K562 (cell line): ENCODE measurements around the gene RAI1. TPM values are rescaled to one million over a fixed set of nuclear protein-coding genes. Genes with fewer than 3 reads are reported as not detected.

ENCODE experiments used
- BACH1 ChIP-seq: fragments of 200-800 bp; sonication (Bioruptor generic); IDR thresholded peaks from 2 replicates; pipeline ENCODE4 v1.6.1; 2016; ENCODE audit warnings: missing genetic modification characterization, missing compliant biosample characterization
- FOSL1 ChIP-seq: fragments of 200-800 bp; sonication (Bioruptor generic); conservative IDR thresholded peaks from 2 replicates; pipeline ENCODE4 v1.6.1; 2016; ENCODE audit warnings: missing genetic modification characterization, missing compliant biosample characterization
- JUND ChIP-seq, 2 experiments: IDR thresholded peaks; 2 replicates in 1 of 2; 3 replicates in 1 of 2; pipeline ENCODE4 v1.6.1; 2011; ENCODE audit warnings: borderline replicate concordance in 2 of 2, low read depth in 2 of 2, low read length in 2 of 2, improper control_type of control experiment in 1 of 2, missing biosample characterization in 1 of 2, missing genetic modification characterization in 1 of 2, missing genetic modification reagents in 1 of 2
- KDM1A ChIP-seq, 2 experiments: fragments of 450-650 bp; IDR thresholded peaks; 2 replicates each; pipeline ENCODE4 v1.6.1; 2016; ENCODE audit warnings: mild to moderate bottlenecking in 2 of 2
- POLR2G ChIP-seq: fragments of 200-400 bp; formaldehyde crosslinking; IDR thresholded peaks from 2 replicates; pipeline ENCODE4 v1.6.1; 2017; ENCODE audit warnings: low read depth, mild to moderate bottlenecking, antibody characterized with exemption, low read length, moderate library complexity
- TCF3 ChIP-seq: sonication (generic); formaldehyde crosslinking; IDR thresholded peaks from 2 replicates; pipeline ENCODE4 v1.4.0; 2020; ENCODE audit warnings: mild to moderate bottlenecking, missing genetic modification reagents
- TSC22D4 ChIP-seq: fragments of 450-650 bp; IDR thresholded peaks from 2 replicates; pipeline ENCODE4 v1.6.1; 2016; ENCODE audit warnings: missing genetic modification characterization, missing biosample characterization, control low read depth
- ZKSCAN8 ChIP-seq: fragments of 200-800 bp; sonication (Bioruptor generic); IDR thresholded peaks from 2 replicates; pipeline ENCODE4 v1.6.1; 2016; ENCODE audit warnings: missing genetic modification characterization, missing compliant biosample characterization
- ZNF551 ChIP-seq: fragments of 250-450 bp; sonication (Bioruptor Pico); IDR thresholded peaks from 2 replicates; pipeline ENCODE4 v1.5.0; 2021; ENCODE audit warnings: mild to moderate bottlenecking, moderate library complexity
- polyA plus RNA-seq, 8 experiments: library from polyadenylated mRNA; depleted of rRNA in 4 of 8; stranded (reverse) in 5 of 8; unstranded in 3 of 8; fragments of >200 nt; fragmentation: Nextera tagmentation in 2 of 8; fragmentation: Illumina TruSeq in 1 of 8; extraction: Ambion mirVana in 2 of 8; extraction: Trizol in 1 of 8; gene quantifications; 2 replicates each; pipeline versions ENCODE4 v1.2.1 to v1.2.3, GENCODE V29; 2011 to 2014; ENCODE audit warnings: inconsistent platforms in 1 of 8, missing spikeins in 1 of 8
- total RNA-seq, 7 experiments: library from RNA; depleted of rRNA in 6 of 7; stranded (reverse); fragments of >200 nt in 6 of 7; fragmentation: Illumina TruSeq in 2 of 7; extraction: Trizol in 2 of 7; gene quantifications; 2 replicates each; pipeline versions ENCODE4 v1.2.1 to v1.2.3, GENCODE V29; 2011 to 2021; ENCODE audit warnings: low replicate concordance in 1 of 7
- TF ChIP-seq, protein P1 (sequence below), 2 experiments: fragments of 150-350 bp in 1 of 2; IDR thresholded peaks; 2 replicates each; pipeline ENCODE4 v1.6.1; 2012 to 2016; ENCODE audit warnings: low read depth in 2 of 2, low read length in 2 of 2, mild to moderate bottlenecking in 1 of 2, moderate library complexity in 1 of 2

RAI1 gene
- total and polyA plus RNA-seq, 9 of the 15 experiments (the other 6 are each of a cell fraction or from before 2014, with no cell fraction given) = 0.68 to 19.9 (median 5.5) TPM

DNA sequence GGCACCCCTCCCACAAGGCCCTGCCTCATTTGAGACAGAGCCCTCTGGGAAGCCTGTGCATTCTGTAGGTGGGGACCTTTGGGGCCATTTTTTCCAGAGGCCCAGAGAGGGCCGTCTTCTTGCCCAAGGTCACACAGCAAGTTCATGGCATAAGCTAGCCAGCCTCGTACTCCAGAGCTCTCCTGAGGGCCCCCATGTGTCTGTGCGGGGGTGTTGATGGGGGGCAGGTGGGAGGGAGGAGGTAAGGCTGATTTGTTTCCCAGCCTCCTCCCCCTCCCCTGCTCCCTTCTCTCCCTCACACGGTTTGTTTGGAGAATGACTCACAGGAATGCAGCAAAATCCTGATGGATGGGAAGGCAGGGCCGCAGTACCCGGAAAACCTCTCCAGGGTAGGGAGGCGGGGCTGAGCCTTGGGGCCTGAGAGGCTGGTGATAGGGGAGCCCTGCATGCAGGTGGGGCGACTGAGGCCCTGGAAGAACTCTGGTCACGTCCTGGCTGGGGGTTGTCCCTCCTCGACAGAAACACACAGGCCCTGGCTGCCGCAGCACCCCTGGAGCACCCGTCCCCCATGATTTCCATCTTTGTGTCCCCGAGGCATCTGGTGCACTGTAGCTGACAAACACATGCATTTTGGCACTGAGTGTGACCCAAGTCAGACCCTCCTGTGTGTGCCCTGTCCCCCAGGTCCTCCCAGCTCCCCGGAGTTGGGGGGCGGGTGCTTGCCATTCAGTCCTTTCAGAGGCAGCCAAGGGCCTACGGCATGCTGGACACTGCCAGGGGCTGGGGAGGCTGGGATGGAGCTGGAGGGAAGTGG, 29.7 kb downstream of the RAI1 start (continued):
- TF ChIP-seq, protein P1, sequence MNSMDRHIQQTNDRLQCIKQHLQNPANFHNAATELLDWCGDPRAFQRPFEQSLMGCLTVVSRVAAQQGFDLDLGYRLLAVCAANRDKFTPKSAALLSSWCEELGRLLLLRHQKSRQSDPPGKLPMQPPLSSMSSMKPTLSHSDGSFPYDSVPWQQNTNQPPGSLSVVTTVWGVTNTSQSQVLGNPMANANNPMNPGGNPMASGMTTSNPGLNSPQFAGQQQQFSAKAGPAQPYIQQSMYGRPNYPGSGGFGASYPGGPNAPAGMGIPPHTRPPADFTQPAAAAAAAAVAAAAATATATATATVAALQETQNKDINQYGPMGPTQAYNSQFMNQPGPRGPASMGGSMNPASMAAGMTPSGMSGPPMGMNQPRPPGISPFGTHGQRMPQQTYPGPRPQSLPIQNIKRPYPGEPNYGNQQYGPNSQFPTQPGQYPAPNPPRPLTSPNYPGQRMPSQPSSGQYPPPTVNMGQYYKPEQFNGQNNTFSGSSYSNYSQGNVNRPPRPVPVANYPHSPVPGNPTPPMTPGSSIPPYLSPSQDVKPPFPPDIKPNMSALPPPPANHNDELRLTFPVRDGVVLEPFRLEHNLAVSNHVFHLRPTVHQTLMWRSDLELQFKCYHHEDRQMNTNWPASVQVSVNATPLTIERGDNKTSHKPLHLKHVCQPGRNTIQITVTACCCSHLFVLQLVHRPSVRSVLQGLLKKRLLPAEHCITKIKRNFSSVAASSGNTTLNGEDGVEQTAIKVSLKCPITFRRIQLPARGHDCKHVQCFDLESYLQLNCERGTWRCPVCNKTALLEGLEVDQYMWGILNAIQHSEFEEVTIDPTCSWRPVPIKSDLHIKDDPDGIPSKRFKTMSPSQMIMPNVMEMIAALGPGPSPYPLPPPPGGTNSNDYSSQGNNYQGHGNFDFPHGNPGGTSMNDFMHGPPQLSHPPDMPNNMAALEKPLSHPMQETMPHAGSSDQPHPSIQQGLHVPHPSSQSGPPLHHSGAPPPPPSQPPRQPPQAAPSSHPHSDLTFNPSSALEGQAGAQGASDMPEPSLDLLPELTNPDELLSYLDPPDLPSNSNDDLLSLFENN (IDR thresholded peaks at IDR 0.05; ENCODE audit: low read depth in 2 of 2, low read length in 2 of 2) = no peak
- TF ChIP-seq JUND (IDR thresholded peaks at IDR 0.05; ENCODE audit: borderline replicate concordance, low read depth, low read length) (peak; percentile 28; the same call in 1 of the 2 replicates), JUND (tag; IDR thresholded peaks at IDR 0.05; ENCODE audit: borderline replicate concordance, low read depth, low read length) (no peak; the same call in 2 of the 3 replicates), ZNF551 (CRISPR knock-in tag) (no peak), POLR2G (0 out of 2 replicates have a peak, but pooled peaks have one; percentile 2), BACH1 (tag) (no peak), ZKSCAN8 (no peak), FOSL1 (tag) (peak; percentile 42; the same call in 1 of the 2 replicates), TSC22D4 (tag) (no peak), TCF3 (CRISPR knock-in tag) (no peak), KDM1A (IDR thresholded peaks at IDR 0.05) (peak in 1 of 2 experiments; percentile 33; a peak in 1 of 4 replicates)
